KMS-11 (cell line): Measurements from ENCODE around the gene POLR2C.

Source experiments
- H2AFZ ChIP-seq: fragments of 200-600 bp; sonication (generic); 2 replicates; pipeline ENCODE4 v1.6.1; 2016; ENCODE audit warnings: antibody characterized with exemption, mixed run types, low read depth
- H3K27ac ChIP-seq: fragments of 200-600 bp; sonication (generic); 2 replicates; pipeline ENCODE4 v1.6.1; 2016; ENCODE audit warnings: mild to moderate bottlenecking, mixed run types
- H3K27me3 ChIP-seq: fragments of 200-600 bp; sonication (generic); 2 replicates; pipeline ENCODE4 v1.6.1; 2017; ENCODE audit warnings: mild to moderate bottlenecking, low read depth, mixed run types, moderate library complexity; ENCODE audit not compliant: insufficient read depth
- H3K36me3 ChIP-seq: fragments of 200-600 bp; sonication (generic); 2 replicates; pipeline ENCODE4 v1.6.1; 2017; ENCODE audit warnings: mild to moderate bottlenecking, mixed run types; ENCODE audit not compliant: insufficient read depth
- H3K4me1 ChIP-seq: fragments of 200-600 bp; sonication (generic); 2 replicates; pipeline ENCODE4 v1.6.1; 2016; ENCODE audit warnings: mild to moderate bottlenecking, low read depth, mixed run types; ENCODE audit not compliant: poor library complexity, severe bottlenecking
- H3K4me2 ChIP-seq: fragments of 200-600 bp; sonication (generic); 2 replicates; pipeline ENCODE4 v1.7.0; 2016; ENCODE audit warnings: mild to moderate bottlenecking, mixed run types
- H3K4me3 ChIP-seq: fragments of 200-600 bp; sonication (generic); IDR thresholded peaks from 2 replicates; pipeline ENCODE4 v1.6.1; 2017; ENCODE audit warnings: low read depth, low read length, mixed read lengths; ENCODE audit not compliant: insufficient read depth
- H3K79me2 ChIP-seq: fragments of 200-600 bp; sonication (generic); 2 replicates; pipeline ENCODE4 v1.6.1; 2016; ENCODE audit warnings: low read depth, mixed run types; ENCODE audit not compliant: insufficient read depth
- H3K9ac ChIP-seq: fragments of 200-600 bp; sonication (generic); 2 replicates; pipeline ENCODE4 v1.6.1; 2016; ENCODE audit warnings: mild to moderate bottlenecking, mixed run types
- H4K20me1 ChIP-seq: fragments of 200-600 bp; sonication (generic); 2 replicates; pipeline ENCODE4 v1.6.1; 2016; ENCODE audit warnings: mild to moderate bottlenecking, mixed run types; ENCODE audit not compliant: insufficient read depth
- TF ChIP-seq, protein P1 (sequence below): fragments of 200-600 bp; sonication (generic); conservative IDR thresholded peaks from 2 replicates; pipeline ENCODE4 v1.6.1; 2017; ENCODE audit warnings: low read depth, mild to moderate bottlenecking, antibody characterized with exemption, low read length, moderate library complexity, mixed read lengths

The POLR2C gene

DNA sequence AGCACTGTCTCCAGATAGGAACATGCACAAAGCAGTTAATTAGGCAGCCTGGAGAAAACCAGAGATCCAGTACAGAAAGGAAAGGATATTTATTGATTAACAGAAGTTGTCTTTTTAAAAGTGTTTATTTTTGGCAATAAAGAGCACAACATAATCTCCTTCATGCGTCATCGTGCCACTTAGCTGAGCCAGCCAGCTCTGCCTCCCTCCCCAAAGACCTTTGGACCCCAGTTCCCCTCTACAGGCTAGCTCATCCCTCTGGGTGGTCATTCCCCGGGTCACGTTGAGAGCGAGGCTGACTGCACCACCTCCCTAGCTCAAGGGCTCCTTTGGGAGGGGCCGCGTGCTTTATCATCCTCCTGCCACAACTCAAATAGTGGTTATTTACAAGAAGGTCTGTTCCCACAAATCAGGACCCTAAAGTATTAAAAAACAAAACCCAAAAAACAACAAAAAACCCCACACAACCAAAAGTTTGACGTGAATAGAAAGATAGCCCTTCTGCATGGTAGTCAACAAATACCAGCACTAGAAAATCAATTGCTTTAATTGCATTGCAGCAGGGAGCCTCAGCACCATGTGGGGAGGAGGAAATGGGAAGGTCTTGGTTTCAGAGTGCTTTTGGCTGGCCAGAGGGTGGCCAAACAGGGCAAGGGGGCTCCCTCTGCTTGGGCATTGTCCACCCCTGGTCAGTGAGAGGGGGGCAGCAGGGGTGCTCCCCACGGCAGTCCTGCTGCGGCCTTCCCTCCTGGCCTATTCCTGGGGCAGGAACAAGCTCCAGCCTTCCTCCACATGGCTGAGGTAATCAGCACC lies 9.6 kb downstream of the POLR2C start:
- H4K20me1 ChIP-seq = no peaks in the 10 kb centered on the region
- no peak overlapping the region for H3K9ac ChIP-seq
- H3K4me2 ChIP-seq = no peak overlapping the region
- H3K27me3 ChIP-seq = no peaks in the 10 kb centered on the region
- no peaks in the 10 kb centered on the region for H3K79me2 ChIP-seq
- no peaks in the 10 kb centered on the region; the same call in 1 of the 2 replicates for H3K36me3 ChIP-seq
- TF ChIP-seq, protein P1, sequence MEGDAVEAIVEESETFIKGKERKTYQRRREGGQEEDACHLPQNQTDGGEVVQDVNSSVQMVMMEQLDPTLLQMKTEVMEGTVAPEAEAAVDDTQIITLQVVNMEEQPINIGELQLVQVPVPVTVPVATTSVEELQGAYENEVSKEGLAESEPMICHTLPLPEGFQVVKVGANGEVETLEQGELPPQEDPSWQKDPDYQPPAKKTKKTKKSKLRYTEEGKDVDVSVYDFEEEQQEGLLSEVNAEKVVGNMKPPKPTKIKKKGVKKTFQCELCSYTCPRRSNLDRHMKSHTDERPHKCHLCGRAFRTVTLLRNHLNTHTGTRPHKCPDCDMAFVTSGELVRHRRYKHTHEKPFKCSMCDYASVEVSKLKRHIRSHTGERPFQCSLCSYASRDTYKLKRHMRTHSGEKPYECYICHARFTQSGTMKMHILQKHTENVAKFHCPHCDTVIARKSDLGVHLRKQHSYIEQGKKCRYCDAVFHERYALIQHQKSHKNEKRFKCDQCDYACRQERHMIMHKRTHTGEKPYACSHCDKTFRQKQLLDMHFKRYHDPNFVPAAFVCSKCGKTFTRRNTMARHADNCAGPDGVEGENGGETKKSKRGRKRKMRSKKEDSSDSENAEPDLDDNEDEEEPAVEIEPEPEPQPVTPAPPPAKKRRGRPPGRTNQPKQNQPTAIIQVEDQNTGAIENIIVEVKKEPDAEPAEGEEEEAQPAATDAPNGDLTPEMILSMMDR = no peak
- H3K4me3 ChIP-seq = no peak overlapping the region
- no peak overlapping the region for H3K27ac ChIP-seq
- H3K4me1 ChIP-seq = peaks cover 11% of the 10 kb centered on the region
- H2AFZ ChIP-seq = no peak overlapping the region

DNA sequence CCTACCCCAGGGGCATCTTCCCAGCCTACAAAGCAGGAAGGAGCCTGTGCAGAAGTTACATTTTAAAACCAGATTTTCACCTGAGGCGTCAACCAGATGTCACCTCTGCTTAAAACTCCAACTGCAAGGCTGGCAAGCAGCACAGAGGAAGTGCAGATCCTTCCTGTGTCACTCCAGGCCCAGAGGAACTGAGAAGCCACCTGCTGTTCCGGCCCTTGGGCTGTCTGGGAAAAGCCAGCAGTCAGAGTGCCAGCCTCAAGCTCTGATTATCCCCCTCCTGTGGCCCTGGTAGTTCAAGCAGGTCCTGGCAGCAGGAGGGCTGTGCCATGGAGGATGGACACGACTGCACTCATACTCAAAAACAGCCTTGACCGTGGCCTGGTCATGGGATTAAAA lies 10.2 kb downstream of the POLR2C start:
- no peak overlapping the region for H3K4me2 ChIP-seq

DNA sequence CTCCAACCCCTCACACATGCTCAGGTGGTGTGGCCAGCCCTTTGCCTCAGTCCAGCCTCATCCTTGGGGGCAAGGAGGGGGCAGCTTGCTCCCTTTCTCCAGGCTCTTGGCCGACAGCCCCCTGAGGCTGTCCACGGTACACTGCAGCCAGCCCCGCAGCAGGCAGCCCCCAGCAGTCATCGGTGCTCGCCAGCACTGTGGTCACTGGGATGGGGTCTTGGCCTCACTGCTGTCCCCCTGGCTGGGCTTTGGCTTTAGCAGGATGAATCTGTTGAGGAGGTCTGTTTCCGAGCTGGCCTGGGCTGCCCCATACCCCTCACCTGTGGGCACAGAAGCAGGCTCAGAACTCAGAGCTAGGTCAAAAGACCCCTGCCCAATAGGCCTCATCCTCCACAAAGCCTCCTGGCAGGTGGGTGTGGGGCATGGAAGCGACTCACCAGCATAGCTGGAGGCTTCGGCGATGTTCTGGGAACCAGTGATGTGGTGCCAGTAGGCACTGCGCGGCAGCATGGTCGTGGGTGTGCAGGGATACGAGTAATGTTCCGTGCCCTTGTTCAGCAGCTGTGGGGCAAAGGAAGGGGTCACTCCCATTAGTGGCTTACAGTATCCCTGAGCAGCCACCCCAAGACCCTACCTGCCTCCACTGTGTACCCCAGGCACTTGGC lies 10.8 kb downstream of the POLR2C start:
- no peak overlapping the region for H2AFZ ChIP-seq
- H3K9ac ChIP-seq = no peak overlapping the region
- no peaks in the 10 kb centered on the region for H3K79me2 ChIP-seq
- H3K27me3 ChIP-seq = no peaks in the 10 kb centered on the region
- peaks cover 13% of the 10 kb centered on the region for H3K4me1 ChIP-seq
- no peaks in the 10 kb centered on the region; the same call in 1 of the 2 replicates for H3K36me3 ChIP-seq
- no peaks in the 10 kb centered on the region for H4K20me1 ChIP-seq
- no peak overlapping the region for H3K27ac ChIP-seq
- H3K4me3 ChIP-seq = no peak overlapping the region
- no peak overlapping the region for H3K4me2 ChIP-seq
- TF ChIP-seq, protein P1 = no peak

More for the DNA sequence above, 10.2 kb downstream of the POLR2C start:
- Histone ChIP-seq H3K9ac (no peak overlapping the region), H3K27me3 (no peaks in the 10 kb centered on the region), H3K4me1 (peaks cover 13% of the 10 kb centered on the region), H3K27ac (no peak overlapping the region), H3K4me3 (no peak overlapping the region), H4K20me1 (no peaks in the 10 kb centered on the region), H3K79me2 (no peaks in the 10 kb centered on the region), H2AFZ (no peak overlapping the region), H3K36me3 (no peaks in the 10 kb centered on the region; the same call in 1 of the 2 replicates)
- TF ChIP-seq, protein P1 = no peak

DNA sequence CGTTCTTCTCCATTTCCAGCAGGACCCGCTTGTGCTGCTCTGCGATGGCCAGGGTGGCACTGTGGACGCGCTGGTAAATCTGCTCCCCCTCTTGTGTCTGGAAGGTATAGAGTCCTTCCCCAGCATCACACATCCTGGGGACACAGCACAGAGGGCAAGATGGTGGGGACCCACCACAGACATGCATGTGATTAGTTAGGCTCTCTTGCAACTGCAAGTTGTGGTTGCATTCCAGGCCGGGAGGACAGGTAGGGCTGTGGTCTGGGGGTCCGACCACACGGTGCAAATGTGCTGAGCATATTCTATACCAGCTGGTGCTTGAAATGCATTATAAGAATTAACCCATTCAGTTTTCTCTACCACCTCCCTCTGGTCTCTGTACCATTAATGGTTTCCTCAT lies 11.4 kb downstream of the POLR2C start:
- Histone ChIP-seq H3K27ac (no peak overlapping the region), H2AFZ (no peak overlapping the region), H3K4me3 (no peak overlapping the region), H3K79me2 (no peaks in the 10 kb centered on the region), H3K27me3 (no peaks in the 10 kb centered on the region), H3K36me3 (no peaks in the 10 kb centered on the region; the same call in 1 of the 2 replicates), H3K4me2 (no peak overlapping the region), H4K20me1 (no peaks in the 10 kb centered on the region), H3K9ac (no peak overlapping the region), H3K4me1 (peaks cover 13% of the 10 kb centered on the region)
- TF ChIP-seq, protein P1 = no peak
